Activated T-helper 1 cell treated with Interleukin-2 at 50 U/mL for 16 hours (primary cell): ENCODE results near the gene PPT2.
"Not testable (repeated sequence)": the region's sequence is repeated elsewhere in the genome, so short reads cannot be mapped to it uniquely, and the experiment has no call there.

ENCODE experiments used
- DNase-seq: peaks from one replicate; pipeline ENCODE4 v3.0.0-alpha.2; 2020; ENCODE audit warnings: low read depth

Gene PPT2

GRCh38 chr6:32189742-32190053 is 35.8 kb downstream of the PPT2 start:
- DNase-seq = no peak

- peak; percentile 72 for DNase-seq
Measured at GRCh38 chr6:32190054-32190851, 36.3 kb downstream of the PPT2 start, which contains the start of gene PBX2. TSS of gene PBX2 (minus strand) at chr6:32190202. CDS start at chr6:32189915, 287 bp downstream.

DNA sequence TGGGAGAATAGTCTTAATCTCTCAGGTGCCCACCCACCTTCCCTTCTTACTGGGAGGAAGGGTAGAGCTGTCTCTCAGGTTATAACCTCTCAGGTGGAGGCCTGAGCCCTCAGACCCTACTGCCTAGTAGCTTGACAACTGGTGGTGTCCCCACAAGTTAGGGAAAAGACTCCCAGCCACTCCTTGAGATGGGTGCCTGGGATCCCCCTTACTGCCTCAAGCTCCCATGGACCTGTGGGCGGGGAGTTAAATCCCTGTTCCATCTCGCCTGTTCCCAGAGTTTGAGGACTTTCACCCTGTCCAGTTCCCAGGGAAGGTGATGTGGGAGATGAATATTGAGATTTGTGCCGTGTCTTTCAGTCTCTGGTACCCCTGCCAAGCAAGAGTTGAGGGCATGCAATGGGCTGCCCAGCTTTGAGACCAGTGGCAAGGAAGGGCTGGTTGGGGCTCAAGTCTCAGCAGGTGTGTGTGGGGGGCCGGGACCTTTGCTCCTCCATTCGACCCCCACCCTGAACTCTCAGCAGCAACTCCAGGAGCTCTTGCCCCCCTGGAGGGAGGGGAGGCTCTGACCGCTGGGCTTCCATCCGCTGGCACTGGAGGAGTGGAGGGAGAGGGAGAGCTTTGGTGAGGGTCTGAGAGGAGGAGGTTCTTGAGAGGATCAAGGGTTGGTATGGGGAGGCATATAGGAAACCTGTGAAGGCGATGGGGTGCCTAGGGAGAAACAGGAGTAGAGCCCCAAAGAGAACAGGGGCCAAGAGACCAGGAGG is 37.2 kb downstream of the PPT2 start:
- DNase-seq = no peak

DNA sequence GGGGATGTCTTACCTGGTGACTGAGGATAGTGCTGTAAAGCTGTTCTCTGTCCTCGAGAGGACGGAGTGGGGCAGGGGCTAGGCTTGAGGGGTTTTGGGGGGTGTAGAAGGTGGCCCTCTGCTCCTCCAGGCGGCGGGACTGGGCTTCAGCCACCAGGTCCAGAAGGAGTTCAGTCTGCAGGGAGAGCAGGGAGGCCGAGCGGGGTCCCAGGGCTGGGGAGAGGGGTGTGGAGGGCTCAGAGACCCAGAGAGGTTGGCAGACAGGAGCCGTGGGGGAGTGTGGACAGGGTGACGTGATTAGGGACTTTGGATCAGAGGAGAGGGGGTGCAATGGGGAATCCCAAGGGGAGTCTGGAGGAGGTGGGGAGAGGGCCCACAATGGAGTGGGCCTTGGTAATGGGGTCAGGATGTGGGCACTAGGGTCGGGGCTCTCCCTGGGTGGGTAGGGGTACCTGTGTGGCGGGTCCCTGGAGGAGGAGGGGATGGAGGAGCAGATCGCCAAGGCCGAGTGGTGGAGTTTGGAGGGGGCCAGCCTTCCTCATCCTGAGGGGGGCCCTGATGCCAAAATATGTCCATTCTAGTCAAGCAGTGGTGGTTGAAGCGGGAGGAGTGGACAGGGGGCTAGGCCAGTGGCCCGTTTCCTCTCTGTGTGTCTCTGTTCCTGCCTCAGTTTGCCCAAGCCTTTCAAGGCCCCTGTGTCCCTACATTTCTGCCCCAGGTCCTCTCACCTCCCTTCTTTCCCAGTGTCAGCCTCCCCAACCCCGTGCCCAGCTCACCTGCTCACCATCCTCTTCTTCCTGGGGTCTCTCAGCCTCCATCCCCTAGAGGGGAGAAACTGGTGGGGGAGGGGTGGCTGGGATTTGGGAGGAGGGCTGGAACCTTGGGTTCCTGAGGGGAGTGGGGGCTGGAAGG is 38.0 kb downstream of the PPT2 start:
- DNase-seq = no peak

GRCh38 chr6:32192608-32193039 is 38.7 kb downstream of the PPT2 start, which contains the start of gene GPSM3:
TSS of gene GPSM3 (minus strand) at chr6:32192643. CDS start at chr6:32192513, 130 bp downstream.
- peak; percentile 53 for DNase-seq

DNA sequence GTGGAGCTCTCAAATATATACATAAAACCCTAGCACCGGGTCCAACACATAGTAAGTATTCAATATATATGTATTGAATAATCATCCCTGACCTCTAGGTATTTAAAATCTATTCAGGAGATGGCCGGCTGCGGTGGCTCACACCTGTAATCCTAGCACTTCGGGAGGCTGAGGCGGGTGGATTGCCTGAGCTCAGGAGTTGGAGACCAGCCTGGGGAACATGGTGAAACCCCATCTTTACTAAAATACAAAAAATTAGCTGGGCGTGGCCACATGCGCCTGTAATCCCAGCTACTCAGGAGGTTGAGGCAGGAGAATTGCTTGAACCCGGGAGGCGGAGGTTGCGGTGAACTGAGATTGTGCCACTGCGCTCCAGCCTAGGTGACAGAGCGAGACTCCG is 39.2 kb downstream of the PPT2 start:
- not testable (repeated sequence) for DNase-seq

- no peak for DNase-seq
Measured at GRCh38 chr6:32194388-32194787, 40.4 kb downstream of the PPT2 start.

- DNase-seq = no peak
Measured at GRCh38 chr6:32194825-32195651, 41.1 kb downstream of the PPT2 start.

GRCh38 chr6:32195652-32195901 is 41.6 kb downstream of the PPT2 start:
- DNase-seq = peak; percentile 100

- no peak for DNase-seq
Measured at GRCh38 chr6:32195902-32196681, 42.2 kb downstream of the PPT2 start.

- DNase-seq = no peak
Measured at GRCh38 chr6:32196682-32197616, 43.0 kb downstream of the PPT2 start.

GRCh38 chr6:32198345-32198696 is 44.4 kb downstream of the PPT2 start:
- DNase-seq = no peak

- no peak for DNase-seq
Measured at GRCh38 chr6:32198866-32199265, 44.9 kb downstream of the PPT2 start.

GRCh38 chr6:32200711-32201475 is 47.0 kb downstream of the PPT2 start:
- no peak for DNase-seq

GRCh38 chr6:32202186-32202585 is 48.2 kb downstream of the PPT2 start:
- DNase-seq = no peak

DNA sequence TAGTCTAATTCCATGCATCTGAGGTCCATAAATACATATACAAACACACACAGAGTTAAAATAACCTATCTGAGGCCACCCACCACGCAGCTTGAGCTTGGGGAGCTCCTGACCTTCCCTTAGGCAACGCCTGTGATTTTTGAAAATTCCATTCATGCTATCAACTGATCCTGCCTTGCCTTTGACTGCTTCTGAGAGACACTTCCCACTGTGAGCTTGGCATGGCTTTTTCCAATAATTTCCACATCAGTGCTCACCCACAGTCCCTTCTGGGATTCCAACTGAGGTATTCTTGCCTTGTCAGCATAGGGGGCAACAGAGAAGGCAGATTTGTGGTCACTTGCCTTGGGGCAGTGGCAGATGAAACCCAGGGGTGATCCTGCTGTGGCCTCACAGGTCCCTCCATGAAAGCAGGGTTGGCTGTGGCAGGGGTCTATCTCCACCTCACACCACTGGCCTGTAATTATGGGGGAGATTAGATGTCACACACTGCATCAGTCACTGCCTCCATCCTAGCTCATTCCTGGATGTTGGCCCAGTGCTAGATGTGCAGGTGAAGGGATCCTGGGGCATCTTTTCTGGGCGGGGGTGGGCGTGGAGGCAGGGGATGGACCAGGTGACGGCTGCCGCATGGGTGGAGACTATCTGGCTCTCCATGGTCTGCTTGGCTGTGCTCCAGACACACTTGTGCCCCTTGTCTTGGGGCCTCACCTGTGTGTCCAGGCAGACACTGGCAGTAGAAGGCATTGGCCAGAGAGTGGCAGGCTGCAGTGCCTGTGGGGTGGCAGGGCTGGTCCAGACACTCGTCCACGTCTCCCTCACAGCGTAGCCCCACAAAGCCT is 49.7 kb downstream of the PPT2 start:
- DNase-seq = no peak

GRCh38 chr6:32204268-32204715 is 50.4 kb downstream of the PPT2 start:
- DNase-seq = no peak

- no peak for DNase-seq
Measured at GRCh38 chr6:32208996-32209395, 55.1 kb downstream of the PPT2 start.
